Activated gamma-delta T cell treated with anti-CD3 and anti-CD28 coated beads, Interleukin-2, amount 50 U/mL, for 16 hours (primary cell): ENCODE data around the gene CD300A.

Experiments used
- DNase-seq: peaks from one replicate; pipeline ENCODE4 v3.0.0-alpha.2; 2020; ENCODE audit warnings: low read depth

The CD300A gene

DNA sequence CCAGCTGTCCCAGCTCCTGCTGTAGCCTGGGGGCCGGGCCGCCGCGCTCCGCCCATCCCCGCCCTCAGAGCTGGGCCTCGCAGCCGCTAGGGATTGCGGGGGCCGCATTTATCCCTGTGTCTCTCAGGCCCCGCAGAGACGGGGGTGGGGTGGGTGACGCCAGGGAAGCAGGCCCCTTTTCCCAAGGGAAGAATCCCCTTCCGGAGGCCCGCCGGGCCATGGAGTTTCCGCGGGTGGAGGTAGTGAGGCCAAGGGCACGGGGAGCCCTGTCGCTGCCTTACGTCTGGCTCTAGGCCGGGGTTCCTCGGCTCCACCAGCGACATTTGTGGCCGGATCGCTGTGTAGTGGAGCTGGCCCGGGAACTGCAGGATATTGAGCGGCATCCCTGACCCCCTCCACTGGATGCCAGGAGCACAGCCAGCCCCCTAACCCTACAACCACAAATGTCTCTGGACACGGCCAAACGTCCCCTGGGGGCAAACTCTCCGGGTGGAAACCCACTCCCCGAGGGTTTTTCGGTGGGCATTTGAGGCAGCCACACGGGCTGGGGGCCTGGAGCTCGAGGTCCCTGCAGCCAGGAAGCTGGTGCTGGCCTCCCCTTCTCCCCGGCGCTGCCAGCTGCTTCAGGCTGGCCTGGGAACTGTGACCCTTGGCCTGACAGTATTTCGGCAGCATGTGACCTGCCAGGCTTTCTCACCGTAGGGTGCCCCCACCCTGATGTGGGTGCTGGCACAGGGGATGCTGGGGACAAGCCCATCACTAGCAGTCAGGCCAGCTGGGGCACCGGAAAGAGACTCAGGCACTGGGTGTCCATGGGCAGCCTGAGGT is 12.0 kb upstream of the CD300A start:
- DNase-seq: peak; percentile 54

DNA sequence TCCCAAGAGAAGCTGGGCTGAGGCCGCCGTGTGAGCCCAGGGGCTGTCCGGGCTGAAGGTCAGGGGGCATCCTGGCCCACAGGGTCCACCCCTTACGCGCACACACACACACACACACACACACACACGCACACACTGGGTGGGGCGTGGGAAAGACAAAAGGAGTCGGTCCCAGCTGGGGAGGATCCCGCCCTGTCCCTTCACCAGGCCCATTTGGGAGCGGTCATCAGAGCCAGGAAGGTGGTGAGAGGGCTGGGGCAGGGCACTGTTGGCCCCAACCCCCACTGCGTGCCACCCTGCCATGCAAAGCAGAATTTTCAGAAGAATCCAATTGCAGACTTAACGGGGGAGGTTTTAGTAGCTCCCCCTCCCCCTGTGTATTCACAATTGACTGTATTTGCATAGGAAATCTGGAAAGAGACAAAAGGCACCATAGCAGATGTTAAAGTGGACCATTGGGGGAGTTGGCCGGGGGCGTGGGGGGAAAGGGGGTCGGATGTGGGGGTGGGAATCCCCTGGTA is 11.3 kb upstream of the CD300A start:
- DNase-seq: no peak

DNA sequence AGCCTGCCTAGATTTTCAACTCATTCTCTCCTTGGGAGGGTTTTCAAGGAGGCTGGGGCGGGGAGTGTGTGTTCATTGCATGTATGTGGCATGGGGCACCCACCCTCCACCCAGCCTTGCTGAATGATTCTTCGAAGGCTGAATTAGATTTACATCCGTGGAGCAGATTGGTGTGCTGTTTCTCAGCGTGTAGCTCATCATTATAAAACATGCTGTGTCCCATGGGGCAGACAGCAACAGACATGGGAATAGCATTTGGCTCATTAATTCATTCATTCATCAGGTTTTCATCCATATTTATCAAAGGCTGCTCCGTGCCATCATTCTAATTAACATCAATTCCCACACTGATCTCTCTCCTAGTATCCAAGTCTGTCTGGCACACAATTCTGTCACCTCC is 10.6 kb upstream of the CD300A start:
- no peak for DNase-seq

DNA sequence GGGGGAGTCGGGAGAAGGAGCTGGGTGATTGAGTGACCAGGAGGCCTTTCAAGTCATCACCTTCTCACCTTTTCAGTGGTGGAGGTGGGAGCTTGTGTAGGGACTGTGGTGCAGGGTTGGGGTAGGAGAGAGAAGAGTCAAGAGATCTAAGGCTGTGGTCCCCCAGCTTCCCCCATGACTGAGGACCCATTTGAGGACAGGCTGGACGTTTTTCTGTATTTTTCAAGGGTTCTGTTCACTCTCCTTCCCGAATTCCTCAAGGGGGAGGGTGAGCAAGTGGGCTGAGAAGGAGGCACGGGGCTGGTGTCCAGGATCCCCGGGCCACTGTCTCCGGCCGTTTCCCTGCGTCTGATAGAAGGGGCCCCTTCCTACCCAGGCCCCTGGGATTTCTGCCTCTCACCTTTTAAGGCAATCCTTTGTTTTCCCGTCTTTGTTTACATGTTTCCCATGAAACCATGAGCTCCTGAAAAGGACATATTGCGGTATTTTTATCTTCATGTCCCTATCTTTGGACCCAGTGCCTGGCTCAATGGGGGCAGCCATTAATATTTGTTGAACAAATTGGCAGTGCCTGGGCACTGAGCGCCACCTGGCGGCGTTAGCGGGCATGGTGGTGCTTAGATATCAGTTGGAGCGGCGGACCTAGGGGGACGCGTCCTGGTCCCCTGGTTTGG is 9.2 kb upstream of the CD300A start:
- DNase-seq: peak; percentile 57

DNA sequence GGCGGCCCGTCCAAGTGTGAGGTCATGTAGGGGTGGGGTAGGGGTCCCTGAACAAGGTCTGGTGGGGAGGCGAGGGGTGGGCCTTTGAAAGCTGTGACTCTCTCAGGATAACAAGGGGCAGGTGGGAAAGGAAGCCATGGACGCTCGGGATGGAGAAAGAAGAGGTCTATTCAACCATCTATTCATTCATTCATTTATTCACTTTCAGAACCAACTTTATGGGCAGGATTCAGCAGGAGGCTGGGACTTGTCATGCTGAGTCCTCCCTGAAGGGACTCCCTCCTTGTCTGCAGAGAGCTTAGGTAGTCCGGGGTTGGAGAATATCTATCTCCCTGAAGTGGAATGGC is 8.6 kb upstream of the CD300A start:
- DNase-seq: no peak

DNA sequence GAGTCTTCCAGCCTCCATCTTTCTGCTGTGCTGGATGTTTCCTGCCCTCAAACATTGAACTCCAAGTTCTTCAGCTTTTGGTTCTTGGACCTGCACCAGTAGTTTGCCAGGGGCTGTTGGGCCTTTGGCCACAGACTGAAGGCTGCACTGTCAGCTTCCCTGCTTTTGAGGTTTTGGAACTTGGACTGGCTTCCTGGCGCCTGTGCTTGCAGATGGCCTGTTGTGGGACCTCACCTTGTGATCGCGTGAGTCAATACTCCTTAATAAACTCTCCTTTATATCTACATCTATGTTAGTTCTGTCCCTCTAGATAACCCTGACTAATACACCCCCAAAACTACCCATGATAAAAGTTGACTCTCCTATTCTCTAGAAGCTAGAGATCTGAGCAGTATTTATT is 7.6 kb upstream of the CD300A start:
- DNase-seq: no peak

DNA sequence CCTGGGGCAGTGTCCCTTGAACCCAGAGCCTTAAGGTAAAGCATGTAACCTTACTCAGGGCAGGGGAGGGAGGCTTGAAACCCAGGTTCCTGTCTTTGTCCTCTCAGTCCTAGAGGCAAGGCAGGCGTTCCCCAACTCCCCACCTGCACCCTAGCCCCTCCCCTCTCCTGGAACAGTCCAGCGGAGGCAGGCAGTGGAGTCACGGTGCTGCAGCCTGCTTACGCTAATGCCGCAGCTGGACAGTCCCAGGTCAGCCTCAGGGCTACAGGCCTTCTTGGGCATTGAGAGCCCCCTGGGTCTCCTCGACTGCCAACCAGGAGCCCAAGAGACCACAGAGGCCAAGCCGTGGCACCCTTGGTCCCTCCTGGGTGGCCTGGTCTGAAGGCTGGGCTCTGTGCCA is 6.8 kb upstream of the CD300A start:
- DNase-seq: no peak

DNA sequence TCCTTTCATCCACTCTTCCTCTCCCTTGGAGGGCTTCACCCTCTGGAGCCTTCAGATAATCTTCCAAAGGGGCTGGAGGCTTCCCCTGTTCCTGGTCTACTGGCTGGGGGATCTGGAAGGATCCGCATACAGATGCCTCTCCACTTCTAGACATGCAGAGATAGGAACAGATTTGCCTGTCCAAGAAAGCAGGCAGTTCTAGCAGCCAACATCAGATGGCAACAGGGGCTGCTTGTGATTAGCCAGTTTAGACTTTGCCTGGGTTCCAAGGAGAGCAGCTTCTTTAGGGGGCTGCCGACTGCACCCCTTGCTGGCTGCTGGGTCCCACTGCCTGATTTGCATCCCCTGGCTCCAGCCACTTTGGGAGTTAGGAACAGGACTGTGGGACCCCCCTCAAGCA is 6.2 kb upstream of the CD300A start:
- DNase-seq: no peak

DNA sequence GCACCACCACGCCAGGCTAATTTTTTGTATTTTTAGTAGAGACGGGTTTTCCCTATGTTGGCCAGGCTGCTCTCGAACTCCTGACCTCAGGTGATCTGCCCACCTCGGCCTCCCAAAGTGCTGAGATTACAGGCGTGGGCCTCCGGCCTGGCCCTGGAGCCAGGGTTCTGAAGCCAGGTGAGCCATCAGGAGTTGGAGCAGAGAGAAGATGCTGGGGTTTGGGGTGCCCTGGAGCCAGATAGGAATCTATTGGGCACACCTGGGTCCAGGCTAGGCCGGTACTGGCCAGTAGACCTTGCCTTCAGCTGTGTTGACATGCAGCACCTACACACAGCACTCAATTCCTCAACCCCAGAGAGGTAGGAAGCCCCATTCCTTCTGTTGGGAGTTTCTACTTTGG is 5.4 kb upstream of the CD300A start:
- no peak for DNase-seq

DNA sequence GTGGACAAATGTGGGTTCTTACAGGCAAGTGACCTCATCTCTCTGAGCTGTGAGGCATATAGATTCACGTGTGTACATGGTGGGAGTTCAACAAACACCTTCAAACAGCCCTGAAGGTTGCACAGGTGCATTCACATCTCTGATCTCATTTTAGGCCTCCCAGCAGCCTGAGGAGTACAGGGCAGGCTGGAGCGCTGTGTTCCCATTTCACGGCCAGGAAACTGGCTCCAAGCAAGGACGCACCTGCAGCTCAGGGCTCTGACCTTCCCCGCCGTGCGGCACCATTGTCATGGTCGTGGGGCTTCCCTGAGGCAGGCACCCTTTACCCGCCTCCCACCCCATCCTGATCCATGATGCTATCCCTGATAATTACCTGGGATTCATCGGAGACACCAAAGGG is 4.8 kb upstream of the CD300A start:
- no peak for DNase-seq

DNA sequence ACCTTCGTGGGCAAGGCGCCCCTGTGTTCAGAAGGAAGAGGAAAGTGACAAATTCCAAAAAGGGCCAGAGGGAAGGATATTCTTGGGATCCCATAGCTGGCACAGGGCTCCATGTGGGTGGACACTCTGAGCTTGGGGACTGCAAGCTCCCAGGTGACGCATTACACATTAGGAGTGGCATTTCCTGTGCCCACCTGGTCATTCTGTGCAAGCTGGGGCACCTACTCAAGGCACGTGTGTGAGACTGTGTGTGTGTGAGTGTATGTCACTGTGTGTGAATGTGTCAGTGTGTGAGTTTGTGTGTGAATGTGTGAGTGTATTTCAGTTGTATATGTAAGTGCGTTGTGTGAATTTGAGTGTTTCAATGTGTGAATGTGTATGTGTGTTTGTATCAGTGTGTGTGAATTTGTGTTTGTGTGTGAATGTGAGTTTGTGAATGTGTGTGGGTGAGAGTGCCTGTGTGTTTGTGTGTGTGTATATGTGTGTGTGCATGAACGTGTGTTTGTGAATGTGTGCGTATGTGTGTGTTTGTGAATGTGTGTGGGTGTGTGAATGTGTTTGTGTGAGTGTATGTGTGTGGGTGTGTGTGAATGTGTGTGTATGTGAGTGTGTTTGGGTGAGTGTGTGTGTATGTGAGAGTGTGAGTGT is 1.6 kb upstream of the CD300A start:
- DNase-seq: no peak

DNA sequence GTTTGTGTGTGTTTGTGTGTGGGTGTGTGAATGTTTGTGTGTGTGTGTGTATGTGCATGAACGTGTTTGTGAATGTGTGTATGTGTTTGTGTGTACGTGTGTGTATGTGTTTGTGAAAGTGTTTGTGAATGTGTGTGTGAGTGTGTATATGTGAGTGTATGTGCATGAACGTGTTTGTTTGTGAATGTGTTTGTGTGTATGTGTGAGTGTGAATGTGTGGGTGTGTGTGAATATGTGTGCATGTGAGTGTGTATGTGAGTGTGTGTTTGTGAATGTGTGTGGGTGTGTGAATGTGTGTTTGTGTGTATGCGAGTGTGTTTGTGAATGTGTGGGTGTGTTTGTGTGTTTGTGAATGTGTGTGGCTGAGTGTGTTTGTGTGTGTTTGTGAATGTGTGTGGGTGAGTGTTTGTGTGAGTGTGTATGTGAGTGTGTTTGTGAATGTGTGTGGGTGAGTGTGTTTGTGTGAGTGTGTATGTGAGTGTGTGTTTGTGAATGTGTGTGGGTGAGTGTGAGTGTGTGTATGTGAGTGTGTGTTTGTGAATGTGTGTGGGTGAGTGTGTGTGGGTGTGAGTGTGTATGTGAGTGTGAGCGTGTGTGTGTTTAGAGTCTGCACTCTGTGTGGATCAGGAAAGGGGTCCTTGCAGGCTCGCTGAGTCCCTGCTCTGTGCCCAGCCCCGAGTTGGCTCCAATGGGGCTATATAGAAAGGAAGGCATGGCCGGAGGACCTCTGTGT is 890 bp upstream of the CD300A start:
- no peak for DNase-seq

DNA sequence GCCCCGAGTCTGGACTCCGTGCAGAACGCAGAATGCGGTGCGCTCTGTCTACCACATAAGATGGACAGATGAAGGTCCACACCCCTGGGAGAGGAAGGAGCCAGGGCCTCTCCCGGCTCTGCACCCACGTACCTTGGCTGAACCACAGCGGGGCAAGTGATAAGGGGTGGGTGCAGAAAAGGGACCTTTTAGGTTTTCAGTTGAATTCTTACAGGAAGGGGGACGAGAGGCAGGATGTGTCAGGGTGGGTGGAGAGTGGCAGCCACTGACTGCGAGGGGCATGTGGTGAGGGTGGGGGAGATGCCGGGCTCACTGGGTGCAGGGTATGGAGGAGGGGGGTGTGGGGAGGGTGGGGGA is 372 bp downstream of the CD300A start:
- no peak for DNase-seq

DNA sequence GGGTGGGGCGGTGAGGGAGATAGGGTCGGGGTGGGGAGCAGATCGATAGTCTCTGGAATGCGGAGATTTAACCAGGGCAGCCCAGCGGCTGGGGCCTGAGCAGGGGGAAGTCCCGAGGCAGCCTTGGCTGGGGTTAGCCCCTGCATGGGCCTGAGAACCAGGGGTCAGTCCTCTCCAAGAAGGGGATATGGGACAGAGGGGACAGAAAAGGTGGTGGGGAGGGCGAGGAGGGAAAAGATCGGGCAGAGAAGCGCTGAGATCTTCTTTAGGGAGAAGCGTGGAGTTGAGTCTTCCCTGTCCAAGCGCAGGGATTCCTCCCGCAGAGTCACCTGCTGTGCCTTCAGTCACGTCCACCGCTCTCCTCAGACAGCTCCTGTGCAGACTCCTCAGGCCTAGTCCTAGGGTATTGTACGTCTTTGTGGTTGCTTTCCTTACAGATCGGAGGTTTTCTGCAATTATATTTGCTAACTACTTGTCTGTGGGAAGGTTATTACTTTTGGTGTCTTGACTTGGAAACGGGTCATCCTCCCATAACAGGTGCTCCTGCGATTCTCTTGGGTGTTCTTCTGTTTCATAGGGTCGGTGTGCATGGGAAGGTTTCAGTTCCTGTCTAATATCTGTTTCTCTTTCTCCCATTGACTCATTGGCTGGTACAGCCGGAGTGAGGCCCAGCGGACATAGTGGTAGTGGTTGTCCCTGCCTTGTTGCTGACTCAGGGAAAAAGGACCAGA is 952 bp downstream of the CD300A start:
- DNase-seq: no peak

DNA sequence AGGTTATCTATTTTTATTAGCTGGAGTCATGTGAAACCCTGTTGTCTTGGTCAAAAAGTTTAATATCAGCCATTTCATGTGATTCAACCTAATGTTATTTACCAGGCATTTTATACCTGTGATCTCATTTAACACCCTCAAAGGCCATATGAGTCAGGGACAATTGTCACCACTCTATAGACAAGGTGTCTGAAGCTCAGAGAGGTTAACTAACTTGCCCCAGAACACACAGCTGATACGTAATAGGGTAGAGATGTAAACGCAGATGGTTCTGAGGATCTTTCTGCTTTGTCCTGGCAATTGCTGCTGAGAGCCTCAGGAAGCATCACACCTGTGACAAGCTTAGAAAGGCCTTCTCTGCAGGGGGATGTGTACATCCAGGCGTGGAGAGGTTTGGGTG is 4.9 kb downstream of the CD300A start:
- no peak for DNase-seq

DNA sequence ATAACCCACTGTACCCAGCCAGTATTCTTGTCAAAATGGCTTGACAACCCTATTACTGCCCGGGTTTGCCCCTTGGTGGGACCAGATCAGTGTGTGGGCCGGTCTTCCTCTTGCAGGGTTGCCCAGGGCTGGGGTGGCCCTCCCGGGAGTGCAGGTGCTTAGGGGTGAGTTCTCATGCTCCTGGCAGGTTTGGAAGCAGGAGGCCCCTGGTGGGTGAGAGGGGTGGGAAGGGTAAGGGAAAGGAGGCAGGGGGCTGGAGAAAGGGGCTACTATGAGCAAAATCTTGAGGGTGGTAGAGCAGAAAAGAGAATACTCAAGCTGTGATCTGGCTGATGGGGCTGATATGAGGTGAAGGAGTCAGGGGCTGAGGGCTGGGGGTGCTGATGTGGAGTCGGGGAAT is 6.5 kb downstream of the CD300A start:
- DNase-seq: no peak

DNA sequence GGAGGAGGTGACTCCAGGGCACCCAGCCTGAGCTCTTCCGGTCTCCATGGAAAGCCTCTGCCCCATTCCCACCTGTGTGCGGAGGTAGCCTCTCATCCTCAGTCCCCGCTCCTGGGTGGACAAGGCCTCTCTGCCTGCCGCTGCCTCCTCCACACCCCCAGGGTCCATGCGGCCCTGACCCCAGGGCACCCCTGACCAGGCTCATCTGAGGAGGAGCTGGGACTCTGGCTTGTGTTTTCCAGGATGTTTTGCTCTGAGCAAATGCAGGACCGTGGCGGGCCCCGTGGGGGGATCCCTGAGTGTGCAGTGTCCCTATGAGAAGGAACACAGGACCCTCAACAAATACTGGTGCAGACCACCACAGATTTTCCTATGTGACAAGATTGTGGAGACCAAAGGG is 6.9 kb downstream of the CD300A start:
- no peak for DNase-seq

DNA sequence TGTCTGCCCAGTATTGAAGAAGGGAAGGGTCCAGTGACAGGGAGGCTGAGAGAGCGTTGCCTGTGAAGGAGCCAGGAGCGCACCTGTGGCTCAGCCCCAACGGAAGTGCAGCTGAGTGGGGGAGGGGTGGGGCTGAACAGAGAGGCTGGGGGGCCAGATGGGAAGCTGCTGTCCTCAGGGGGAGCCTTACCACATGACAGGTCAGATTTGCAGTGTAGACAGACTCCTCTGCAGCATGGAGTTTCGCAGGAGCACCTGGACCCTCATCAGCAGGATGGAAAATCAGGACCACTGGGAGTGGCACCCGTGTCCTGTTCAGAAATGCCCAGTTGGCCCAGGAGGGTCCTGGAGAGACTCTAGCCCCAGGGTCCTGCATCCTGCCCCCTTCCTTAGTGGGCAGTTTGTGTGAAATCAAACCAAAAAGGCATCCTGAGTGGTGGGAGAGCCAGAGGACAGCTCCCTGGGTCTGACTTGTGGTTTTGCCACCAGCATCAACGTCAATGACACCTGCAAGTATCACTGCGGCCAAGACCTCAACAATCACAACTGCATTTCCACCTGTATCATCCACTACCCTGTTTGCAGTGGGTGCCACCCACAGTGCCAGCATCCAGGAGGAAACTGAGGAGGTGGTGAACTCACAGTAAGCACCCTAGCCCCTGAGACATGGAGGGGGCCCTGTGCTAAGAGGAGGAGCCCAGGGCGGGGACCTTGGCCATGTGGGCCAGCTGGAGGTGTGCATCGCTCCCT is 7.8 kb downstream of the CD300A start:
- DNase-seq: peak; percentile 44

DNA sequence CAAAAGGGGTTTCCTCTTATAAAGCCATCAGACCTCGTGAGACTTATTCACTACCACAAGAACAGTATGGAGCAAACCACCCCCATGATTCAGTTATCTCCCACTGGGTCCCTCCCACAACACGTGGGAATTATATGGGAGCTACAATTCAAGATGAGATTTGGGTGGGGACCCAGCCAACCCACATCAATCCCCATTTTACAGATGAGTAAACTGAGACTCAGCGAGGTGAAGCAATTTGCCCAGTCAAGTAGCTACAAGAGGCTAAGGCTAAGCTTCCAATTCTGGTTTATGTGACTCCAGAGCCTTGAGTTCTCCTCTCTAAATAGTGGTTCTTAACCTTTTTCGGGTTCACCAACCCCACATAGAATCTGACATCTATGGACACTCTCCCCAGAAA is 8.8 kb downstream of the CD300A start:
- DNase-seq: no peak

DNA sequence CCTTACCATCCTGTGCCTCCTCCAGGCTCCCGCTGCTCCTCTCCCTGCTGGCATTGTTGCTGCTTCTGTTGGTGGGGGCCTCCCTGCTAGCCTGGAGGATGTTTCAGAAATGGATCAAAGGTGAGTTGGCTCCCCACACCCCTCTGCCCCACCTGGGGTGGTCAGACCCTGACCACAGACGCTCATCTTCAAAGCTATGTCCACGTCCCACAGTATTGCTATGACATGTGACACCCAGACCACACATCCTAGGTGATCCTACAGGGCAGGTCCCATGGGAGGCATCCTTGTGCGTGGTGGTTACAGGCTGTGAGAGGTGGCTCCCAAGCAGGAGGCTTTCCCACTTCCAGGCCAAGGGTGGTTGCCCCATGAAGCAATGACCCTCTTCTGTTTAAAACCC is 11.0 kb downstream of the CD300A start:
- no peak for DNase-seq

DNA sequence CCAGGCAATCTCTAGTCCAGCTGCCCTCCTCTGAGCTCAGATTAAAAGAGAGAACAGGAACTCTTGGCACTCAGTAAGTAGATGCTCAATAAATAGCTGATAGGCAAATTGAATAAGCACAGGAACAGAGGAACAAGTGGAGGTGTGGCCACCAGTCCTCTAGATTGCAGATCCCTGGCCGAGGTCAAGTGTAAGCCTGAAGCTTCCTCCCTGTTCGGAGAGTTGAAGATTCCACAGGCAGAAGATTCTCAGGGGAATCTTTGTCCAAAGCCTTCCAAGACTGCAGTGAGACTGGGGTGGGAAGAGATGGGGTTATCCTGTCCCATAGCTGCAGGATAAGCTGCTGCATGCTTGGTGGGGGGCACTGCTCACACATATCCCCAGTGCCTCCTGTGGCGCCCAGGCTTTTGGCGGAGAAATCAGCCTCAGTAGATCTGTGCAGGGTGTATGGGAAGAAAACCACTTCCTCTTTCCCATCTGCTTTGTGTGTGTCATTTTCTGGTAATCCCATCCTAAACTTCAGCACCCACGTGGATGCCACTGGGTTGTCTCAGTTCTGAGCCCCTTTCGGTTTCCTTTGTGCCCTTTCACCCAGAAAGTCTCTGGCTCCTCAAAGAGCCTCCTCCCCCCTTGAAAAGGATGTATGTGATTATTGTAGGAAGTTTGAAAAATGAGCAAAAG is 12.1 kb downstream of the CD300A start:
- DNase-seq: no peak
